LNCaP clone FGC (cell line): ENCODE data around the gene GPBP1L1.
"Not testable (repeated sequence)": the region's sequence is repeated elsewhere in the genome, so short reads cannot be mapped to it uniquely, and the experiment has no call there.

Source experiments
- DNase-seq: peaks from one replicate; pipeline ENCODE4 v3.0.0-alpha.2; 2011; ENCODE audit warnings: low read depth
- H3K4me3 ChIP-seq: 2 replicates; pipeline ENCODE4 v1.5.1; 2011; ENCODE audit warnings: mild to moderate bottlenecking, low read depth, low read length, control low read depth
- CTCF ChIP-seq: IDR thresholded peaks from 2 replicates; pipeline ENCODE4 v1.5.1; 2012; ENCODE audit warnings: mild to moderate bottlenecking; ENCODE audit not compliant: control insufficient read depth, insufficient read depth; ENCODE audit errors: extremely low read depth

Gene GPBP1L1

GRCh38 chr1:45686288-45687013 is at the start of gene GPBP1L1:
GPBP1L1 (minus strand) TSS chr1:45686533; CDS start chr1:45659087, 27,446 bp downstream.
- DNase-seq = peak; percentile 89
- TF ChIP-seq CTCF = no peak
- H3K4me3 ChIP-seq = peak within 1 kb of the TSS; percentile 97

GRCh38 chr1:45730780-45731319 is 44.5 kb upstream of the GPBP1L1 start:
- DNase-seq = peak; percentile 6
- TF ChIP-seq CTCF = no peak
- H3K4me3 ChIP-seq = no peak overlapping the region

- no peak for TF ChIP-seq CTCF
- peak; percentile 91 for DNase-seq
Measured at GRCh38 chr1:45730075-45730779, 43.9 kb upstream of the GPBP1L1 start.

GRCh38 chr1:45726007-45726406 is 39.7 kb upstream of the GPBP1L1 start:
- DNase-seq, H3K4me3 ChIP-seq: not testable (repeated sequence)

More at GRCh38 chr1:45730075-45730779, 43.9 kb upstream of the GPBP1L1 start:
- no peak overlapping the region for H3K4me3 ChIP-seq

- no peak for TF ChIP-seq CTCF
- H3K4me3 ChIP-seq = no peak overlapping the region
- no peak for DNase-seq
Measured at GRCh38 chr1:45723248-45723930, 37.1 kb upstream of the GPBP1L1 start.

- no peak for DNase-seq
- H3K4me3 ChIP-seq = no peak overlapping the region
- TF ChIP-seq CTCF = no peak
Measured at GRCh38 chr1:45722809-45723208, 36.5 kb upstream of the GPBP1L1 start.

GRCh38 chr1:45721207-45721606 is 34.9 kb upstream of the GPBP1L1 start:
- DNase-seq = no peak
- no peak overlapping the region for H3K4me3 ChIP-seq
- TF ChIP-seq CTCF = no peak
